Stimulated activated naive CD4-positive, alpha-beta T cell (primary cell): ENCODE data around the gene SMG7.
A peak's percentile ranks its signal among the peaks of the same experiment; 100 is the strongest.

Source experiments
- DNase-seq, 6 experiments: peaks; one replicate each; lab custom pipeline; 2025; lab: John Stamatoyannopoulos, UW

SMG7 gene

DNA sequence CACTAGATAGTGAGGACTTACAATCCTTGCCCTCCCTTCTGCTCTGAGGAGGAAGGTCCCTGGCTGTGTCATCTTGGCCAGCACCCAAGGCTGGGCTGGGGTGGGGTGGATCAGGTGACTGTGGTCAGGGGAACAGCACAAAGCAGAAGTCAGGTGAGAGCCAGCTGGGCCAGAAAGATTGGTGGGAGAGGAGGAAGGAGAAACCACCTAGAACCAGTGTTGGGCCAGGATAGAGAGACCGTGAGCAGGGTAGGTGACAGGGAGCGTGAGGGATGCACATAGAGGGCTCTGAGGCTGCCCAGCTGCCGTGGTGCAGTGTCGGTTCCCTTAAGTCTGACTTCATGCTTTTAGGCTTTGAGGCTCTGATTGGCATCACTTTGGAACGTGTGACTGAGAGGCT lies 95.3 kb downstream of the SMG7 start:
- DNase-seq: no peak

DNA sequence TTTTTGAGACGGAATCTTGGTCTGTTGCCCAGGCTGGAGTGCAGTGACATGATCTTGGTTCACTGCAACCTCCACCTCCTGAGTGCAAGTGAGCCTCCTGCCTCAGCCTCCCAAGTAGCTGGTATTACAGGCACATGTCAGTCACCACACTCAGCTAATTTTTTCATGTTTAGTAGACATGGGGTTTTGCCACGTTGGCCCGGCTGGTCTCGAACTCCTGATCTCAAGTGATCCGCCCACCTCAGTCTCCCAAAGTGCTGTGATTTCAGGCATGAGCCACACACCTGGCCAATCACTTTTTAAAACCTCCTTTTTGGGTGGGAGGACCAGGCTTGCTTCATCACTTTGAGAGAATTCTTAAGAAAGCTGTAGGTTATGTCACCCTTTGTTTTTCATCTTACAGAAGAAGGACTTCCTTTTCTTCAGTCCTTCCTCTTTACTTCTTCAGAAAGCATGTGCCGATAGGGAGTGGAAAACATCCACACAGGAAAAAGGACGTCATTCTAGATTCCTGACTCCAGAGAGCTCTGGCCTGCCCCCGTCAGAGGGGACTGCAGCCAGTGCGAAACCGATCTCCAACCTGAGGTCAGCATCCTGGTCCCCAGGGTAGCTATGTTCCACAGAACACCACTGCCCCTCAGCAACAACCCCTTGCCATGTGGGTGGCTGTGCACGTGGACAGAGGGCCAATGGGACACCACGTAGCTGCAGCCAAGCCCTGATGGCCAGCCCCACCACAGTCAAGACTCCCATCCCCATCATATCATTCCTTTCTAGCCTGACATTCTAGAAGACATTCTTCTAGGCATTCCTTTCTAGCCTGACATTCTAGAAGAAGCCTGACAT lies 96.1 kb downstream of the SMG7 start:
- DNase-seq: no peak

DNA sequence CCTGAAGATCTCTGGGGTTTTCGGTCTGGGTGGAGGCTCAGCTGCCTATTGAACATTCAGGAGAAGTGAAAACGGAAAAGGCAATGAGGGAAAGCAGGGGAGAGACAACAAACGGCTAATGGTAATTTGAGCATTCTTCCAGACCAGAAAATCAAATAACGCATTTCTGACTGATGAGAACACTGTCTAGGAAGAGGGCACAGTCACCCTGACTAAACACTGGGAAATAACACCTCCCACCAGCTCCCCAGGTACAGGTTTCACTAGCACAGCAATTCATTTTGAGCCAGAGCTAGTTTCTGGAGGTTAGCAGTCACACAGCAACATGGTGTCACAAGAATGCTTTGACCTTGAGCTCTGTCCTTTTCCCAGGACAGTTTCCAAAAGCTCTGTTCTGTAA lies 96.8 kb downstream of the SMG7 start:
- no peak for DNase-seq

DNA sequence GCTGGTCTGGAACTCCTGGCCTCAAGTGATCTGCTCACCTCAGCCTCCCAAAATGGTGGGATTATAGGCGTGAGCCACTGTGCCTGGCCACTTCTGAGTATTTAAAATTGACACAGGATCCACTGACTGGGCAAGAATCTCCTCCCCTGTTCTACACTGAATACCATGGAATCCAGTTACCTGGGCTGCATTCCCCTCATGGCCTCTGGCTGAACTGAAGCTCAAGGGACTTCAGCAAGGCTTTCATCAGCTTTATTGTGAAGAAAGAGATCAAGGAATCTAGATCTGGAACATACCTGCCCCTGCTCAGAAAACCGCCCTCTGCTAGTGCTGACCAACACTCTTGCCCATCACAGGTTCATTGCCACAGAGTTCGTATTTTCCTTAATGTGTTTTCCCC lies 97.5 kb downstream of the SMG7 start:
- no peak for DNase-seq

DNA sequence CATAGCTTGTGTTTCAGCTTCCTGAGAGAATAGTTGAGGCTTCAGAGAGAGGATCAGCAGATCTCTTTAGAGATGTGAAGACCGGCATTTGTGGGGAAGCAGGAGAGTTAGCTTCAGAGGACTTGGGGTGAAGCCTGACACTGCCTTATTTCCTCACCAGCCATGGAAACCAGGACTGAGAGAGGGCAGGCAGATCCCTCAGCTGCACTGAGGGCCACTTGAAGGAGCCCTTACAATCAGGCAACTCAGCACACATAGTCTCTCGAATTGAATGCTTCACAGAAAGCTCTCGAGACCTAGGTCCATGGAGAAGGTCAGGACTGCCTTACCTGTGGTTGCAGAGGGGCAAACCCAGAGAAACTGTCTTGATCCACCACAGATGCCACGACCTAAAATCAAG lies 98.2 kb downstream of the SMG7 start:
- no peak for DNase-seq

DNA sequence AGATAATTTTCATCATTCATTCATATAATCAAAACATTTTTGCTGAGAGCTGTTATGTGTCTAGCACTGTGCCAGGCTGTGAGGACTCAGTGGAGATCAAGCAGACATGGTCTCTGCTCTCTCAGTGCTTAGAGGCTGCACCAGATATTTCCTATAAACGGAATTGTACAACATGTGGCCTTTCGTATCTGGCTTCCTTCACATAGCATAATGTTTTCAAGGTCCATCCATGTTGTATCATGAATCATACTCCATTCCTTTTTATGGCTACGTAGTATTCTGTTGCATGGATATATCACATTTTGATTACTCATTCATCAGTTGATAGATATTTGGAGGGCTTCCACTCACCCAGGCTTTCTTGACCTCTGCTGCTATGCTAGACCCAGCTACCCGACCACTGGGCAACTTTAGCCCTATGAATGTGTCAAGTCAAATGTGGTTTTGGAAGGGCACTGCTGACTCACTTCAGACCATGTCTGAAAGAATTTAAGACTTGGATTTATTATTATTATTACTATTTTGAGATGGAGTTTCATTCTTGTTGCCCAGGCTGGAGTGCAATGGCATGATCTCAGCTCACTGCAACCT lies 99.5 kb downstream of the SMG7 start:
- no peak for DNase-seq

DNA sequence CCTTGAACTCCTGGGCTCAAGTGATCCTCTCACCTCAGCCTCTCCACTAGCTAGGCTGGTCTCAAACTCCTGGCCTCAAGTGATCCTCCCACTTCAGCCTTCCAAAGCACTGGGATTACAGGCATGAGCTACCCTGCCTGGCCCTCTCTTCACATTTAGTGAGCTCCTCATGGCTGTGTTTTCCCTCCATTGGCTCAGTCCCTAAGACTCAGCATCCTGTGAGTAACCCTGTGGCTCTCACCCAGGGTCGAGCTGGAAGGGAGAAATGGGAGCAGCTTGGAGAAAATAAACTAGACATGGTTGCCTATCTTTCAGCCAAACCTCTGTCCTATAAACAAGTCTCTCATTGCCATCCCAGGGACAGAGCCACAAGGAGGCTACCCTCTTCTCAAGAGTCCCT lies 100.4 kb downstream of the SMG7 start:
- DNase-seq: no peak

DNA sequence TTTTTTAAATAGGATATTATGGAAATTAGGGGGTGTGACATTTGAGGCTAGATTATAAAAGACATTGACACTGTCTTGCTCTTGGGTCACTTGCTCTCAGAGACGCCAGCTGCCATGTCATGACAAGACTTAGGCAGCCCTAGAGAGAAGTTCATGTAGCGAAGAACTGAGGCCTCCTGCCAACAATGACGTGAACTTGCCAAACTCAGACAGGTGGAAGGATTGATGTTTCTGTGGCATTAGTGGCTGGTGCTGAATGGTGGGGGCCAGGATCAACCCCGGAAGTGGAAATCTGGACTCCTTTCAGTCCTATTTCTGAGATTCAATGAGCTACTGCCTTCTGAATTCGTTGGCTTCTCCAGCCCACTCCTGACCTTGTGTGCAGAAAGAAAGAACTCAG lies 103.3 kb downstream of the SMG7 start:
- no peak for DNase-seq

DNA sequence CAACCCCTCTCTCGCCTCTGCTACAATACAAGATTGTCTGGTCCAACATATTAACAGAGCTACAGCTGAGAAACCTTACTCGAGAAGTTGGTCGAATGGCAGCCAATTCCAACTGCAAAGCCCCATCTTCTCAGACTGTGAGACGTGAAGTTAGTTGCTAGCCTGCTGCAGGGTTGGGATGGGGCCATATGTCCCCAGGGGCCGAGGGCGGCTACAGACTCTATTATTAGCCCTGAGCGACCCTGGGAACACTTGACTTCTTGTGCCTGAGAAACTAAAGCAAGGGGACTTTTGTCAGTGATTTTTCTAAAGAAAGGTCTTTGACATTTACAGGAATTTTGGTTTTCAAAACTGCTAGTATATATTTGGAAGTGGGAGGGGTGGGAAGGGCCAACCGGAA lies 104.2 kb downstream of the SMG7 start:
- DNase-seq: no peak

DNA sequence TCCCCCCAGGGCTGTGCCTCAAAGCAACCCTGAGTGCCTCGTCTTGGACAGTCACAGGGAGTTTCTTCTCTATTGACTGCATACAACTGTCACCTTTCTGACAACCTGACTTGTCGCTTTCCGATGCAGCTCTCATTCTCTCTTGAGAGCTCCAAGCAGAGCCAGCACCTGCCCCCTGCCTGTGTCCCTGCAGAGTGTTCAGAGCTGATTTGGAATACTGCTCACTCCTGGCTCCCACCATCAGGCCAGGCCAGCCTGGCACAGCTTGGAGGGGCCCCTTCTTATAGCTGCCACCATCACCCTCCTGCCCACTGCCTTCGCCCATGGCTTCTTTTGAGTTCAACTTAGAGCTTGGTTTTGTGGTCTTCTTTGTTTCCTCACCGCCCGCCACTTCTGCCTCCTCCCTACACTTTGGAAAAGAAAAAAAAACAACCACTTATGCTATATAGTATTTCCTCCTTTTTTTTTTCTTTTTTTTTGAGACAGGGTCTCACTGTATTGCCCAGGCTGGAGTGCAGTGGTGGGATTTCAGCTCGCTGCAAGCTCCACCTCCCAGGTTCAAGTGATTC lies 105.7 kb downstream of the SMG7 start:
- DNase-seq: no peak

DNA sequence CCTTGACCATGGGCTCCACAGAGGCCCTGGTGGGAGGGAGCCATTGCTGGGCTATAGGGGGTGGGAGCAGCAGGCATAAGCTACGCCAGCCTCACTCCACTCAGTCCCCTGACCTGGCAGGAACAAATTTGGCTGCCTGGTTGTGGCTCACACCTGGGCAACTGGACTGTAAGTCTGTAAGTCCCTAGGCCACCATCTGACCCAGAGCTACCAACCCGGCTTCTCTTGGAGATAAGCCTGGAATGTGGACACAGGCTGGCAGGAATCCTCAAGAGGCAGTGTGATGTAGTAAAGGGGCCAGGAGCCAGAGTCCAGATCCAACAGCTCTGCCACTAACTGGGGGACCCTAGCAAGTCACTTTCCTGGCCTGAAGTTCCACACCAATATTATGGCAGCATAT lies 106.6 kb downstream of the SMG7 start:
- DNase-seq: no peak

DNA sequence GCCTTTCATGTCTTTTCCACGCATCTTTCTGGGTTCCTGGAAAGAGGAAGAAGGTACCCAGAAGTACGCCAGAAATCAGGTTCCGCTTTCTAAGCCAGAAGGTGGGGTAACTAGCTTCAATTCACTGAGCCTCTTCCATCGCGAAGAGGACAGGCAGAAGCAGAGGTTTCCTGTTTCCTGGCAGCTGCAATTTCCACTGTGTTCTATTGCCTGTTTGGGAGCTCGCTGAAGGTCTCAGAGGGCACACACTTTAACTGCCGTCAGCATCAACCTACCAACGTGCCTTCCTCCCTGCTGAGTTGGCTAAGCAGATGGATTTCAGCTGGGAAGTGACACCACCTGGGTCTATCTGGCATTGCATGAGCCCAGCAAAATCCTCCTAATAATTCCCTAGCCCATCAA lies 108.0 kb downstream of the SMG7 start:
- DNase-seq: peak in 2 of 6 experiments; percentile 1 to 11

DNA sequence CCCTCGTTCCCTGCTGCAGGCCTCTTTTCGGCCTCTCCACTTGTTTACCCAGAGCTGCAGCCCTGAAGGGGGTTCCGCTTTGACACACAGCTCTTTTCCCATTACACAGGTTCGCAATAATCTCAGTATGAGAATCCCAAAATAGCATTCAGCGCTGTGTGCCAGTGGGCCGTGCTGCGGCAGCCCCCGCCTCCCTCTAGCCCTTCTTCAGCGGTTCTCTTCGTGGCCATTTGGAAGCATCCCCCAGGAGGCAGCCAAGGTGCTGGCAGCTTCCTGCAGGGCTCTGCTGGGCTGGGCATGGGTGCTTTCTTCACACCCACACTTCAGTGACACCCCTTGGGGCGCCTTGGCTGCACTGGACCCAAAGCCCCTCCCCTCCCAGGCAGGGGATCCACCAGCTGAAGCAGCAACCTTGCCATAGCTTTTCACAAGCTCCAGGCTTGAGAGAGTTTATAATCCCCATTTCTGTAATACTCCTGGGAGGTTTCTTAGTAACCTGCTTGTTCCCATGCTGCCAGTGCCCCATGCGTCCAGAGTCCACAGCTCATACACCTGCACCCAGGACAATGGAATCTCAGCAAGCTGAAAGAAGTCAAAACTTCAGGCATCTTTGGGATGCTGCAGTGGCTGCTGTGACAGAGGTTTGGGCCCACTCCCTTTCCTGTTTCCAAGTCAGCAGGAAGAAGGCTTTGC lies 109.9 kb downstream of the SMG7 start:
- no peak for DNase-seq

DNA sequence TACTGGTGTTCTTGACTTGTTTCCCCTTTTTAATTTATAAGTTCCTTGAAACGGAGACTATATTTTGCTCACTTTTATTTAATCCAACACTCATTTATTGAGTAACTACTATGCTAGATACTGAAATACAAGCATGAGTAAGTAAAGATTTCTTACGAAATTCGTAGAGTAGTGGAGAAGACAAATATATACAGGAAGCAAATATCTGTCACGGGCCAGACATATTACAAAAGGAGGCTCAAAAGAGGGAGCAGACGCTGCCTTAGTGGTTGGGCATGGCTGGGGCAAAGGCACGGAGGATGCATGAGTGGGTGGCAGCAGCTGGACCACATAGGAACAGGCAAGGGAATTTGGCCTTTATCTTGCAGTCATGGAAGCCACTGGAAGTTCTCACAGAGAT lies 111.2 kb downstream of the SMG7 start:
- DNase-seq: no peak

DNA sequence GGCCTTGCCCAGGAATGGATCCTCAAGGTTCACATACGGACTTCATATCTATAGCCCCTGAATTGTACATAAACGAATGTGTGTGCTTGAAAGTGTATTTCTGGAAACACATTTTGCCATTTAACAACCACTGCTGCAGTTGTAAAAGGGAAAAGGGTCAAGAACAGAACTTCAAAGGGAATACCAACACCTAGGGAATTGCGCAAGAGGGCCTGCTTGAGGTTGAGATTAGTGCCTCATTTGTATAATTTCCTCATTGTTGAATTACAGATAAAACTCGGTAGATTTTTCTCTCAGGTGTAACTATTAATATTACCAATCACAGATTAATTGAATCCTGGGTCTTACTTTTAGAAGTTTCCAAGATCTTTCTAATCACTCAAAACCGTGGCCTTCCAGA lies 111.8 kb downstream of the SMG7 start:
- DNase-seq: no peak

DNA sequence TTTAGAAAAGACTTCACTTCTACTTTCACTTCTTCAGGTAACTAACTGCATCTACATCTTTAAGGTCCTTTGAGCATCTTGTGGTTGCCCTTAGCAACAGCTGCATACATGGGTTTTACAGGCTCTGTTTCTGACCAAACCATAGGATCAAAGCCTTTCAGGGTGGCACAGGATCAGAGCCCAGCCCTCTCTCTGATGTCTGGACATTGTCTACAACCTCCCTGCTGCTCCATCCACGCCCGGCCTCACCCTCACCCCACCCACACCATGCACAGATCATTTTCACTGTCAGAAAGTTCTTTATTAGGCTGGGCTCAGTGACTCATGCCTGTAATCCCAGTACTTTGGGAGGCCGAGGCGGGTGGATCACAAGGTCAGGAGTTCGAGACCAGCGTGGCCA lies 112.7 kb downstream of the SMG7 start:
- no peak for DNase-seq

DNA sequence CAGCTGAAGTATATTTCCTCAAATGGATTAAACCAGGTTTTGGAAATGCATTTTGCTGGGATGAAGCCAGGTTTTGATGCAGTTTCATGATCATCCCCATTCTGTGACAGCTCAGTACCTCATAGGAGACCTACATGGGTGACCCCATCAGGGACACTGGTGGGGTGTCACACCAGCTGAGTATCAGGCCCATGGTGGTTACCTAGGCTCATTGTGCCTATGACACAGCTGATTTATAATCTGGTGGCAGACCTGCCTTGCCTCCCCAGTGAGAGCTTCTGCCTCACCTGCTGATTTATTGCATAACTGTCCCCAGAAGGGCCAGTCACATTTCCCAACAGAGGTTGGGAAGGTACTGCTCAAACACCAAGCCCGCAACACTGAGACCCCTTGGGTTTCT lies 114.2 kb downstream of the SMG7 start:
- DNase-seq: no peak

DNA sequence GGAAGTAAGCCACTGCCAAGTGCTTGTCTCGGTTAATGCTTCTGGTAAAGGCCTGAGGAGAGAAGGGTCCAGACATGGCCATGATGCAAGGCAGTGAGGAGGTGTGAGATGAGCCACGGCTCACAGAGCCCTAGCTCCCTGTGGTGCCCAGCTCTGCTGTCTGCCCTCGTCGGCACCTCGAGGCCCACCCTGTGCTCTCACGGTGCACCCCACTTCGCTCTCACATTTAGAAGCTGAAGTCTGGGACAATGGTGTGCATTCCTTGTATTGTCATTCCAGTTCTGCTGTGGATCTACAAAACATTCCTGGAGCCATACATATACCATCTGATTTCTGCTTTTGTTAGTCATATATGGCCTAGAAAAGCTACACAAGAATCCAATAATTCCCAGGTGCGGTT lies 114.6 kb downstream of the SMG7 start:
- no peak for DNase-seq

DNA sequence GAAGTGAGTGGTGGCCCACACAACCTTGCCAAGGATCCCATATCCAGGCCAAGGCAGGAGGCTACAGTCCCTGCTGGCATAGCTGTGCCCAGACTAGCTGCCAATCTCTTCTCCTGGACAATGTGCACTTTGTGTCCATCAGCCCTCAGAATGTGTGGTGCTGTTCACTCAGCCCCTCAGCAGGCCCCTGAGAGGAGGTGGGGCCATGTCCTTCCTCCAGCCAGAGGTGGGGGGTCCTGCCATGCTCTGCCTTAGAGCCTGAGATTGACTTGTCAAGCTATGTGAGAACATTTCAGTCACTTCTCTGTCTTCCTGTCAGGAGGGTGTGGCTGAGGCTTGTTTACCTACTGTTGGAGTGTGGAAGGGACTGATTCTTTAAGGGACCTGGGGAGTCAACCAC lies 116.5 kb downstream of the SMG7 start:
- no peak for DNase-seq

DNA sequence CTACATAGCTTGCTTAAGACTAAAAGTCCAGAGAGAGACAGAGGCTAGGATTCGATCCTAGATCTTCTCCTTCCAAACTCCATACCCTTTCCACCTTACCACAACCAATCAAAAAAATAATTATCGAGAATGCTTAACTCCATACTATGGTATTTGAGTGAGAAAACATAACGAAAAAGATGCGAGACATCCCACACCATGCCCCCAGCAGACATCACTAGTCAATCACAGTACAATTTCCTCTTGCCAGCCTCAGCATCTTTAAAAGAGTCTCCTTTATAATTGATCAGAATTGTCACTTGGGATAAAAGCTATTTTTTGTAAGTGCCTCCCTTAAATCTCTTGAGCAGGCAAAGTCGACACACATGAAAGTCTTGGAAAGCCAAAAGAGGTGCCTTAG lies 117.1 kb downstream of the SMG7 start:
- no peak for DNase-seq

DNA sequence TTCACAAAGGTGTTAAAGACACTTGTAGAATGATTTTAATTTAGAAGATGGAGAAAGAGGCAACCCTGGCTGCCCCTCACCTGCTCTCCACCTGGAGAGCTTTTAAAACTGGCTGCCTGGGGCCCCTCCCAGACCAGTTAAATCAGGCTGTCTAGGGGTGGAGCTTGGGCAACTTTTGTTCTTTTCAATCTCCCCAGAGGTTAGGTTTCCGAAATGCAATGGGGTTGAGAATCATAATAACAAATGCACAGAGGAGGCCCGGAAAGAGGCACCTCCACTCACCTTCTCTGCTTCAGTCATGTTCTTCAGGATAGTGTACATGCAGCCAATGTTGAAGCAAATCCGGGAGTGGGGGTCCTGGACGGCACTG lies 117.6 kb downstream of the SMG7 start:
- DNase-seq: no peak

DNA sequence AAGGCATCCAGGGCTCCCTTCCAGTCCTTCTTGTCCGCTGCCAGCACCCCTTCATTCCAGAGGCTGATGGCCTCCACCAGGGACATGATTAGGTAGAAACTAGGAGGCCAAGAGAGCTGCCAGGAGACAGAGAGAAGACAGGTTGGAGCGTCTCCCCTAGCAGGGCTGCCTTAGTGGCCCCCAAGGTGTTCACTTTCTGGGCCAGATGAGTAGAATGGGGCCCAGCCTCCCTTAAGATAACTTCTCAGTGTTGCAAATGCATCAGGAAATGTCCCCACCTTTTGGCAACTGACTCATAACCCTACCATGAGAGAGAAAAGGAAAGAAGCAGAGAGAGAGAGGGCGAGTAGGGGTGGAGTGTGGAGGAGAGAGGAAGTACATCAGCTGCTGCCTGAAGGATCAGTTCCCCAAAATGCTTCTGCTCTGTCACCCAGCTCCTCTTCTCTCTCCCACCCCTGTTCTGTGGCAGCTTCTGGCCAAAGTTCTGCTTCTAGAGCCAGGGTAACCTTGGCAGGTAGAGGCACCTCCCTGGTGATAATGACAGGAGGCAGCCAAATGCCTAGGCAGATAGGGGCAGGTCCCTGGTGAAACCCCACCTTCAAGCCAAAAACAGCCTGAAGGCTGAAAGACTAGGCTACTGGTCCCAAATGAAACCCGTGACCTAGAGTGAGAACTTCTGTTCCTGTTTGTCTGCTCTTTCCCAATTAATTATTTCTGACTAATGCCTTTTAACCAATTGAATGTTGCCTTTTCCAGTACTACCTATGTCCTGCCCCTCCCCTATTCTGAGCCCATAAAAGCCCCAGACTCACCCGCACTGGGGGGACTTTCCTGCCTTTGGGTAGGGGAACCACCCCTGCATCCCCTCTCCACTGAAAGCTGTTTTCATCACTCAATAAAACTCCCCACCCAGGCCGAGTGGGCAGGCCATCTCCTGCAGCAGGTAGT lies 118.2 kb downstream of the SMG7 start, which contains the start of gene NCF2:
TSS of gene NCF2 (minus strand) at position 216 of the 948 bp plus-strand sequence. CDS start at position 86, 130 bp downstream.
- no peak for DNase-seq
